ENCODE measurements around the gene ACTR1A. TPM values are rescaled to one million over a fixed set of nuclear protein-coding genes. Genes with fewer than 3 reads are reported as not detected.

Gene ACTR1A
- total and polyA plus RNA-seq, 9 of the 15 experiments (the other 6 are each of a cell fraction or from before 2014, with no cell fraction given) = 36.3 to 77.2 (median 49.6) TPM

DNA sequence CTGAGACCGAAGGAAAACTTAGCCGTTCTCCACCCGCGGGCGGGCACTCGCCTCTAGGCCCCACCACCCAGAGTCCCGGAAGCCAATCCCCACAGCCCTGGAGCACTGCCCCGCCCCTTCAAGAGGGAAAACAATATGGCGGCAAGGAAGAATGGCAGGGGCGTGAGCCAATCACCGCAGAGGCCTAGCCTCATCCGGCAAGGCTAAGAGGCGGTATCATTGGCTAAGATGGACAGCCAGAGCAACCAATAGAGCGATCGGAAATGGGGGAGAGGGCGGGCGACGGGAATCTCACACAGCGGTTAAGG is 529 bp downstream of the ACTR1A start:
- Histone ChIP-seq H3K9me1 (ENCODE audit: control insufficient read depth, insufficient read depth, low read length) (no peaks in the 10 kb centered on the region), H3K79me2 (ENCODE audit: control insufficient read depth, insufficient read depth, low read length) (peaks cover 71% of the 10 kb centered on the region), H3K27me3 (ENCODE audit: control insufficient read depth in 2 of 2, insufficient read depth in 2 of 2, low read length in 2 of 2) (no peaks in the 10 kb centered on the region), H3K4me1 (replicated peaks in 1 of 2; ENCODE audit: control insufficient read depth in 2 of 2, insufficient read depth in 2 of 2, low read length in 2 of 2) (peaks cover 4 to 13% of the 10 kb centered on the region in 2 experiments; a peak in 4 of 5 replicates), H3K9ac (ENCODE audit: insufficient read depth in 1 of 2, low read depth in 2 of 2, low read length in 2 of 2) (peak overlapping the region; percentile 90 to 93), H3K4me2 (ENCODE audit: insufficient read depth, low read length) (peak overlapping the region; percentile 95), H3K36me3 (ENCODE audit: control insufficient read depth, insufficient read depth, low read length) (peaks cover 11% of the 10 kb centered on the region), H4K20me1 (replicated peaks; ENCODE audit: control insufficient read depth, insufficient read depth, low read length) (no peaks in the 10 kb centered on the region), H2AFZ (ENCODE audit: low read depth, low read length) (peak overlapping the region; percentile 99), H3K9me3 (replicated peaks; ENCODE audit: control insufficient read depth, insufficient read depth, low read depth, low read length) (no peaks in the 10 kb centered on the region), H3K4me3 (peak overlapping the region; percentile 86), H3K27ac (ENCODE audit: extremely low read depth, low read depth, low read length) (peak overlapping the region; percentile 87)
- peak; percentile 89 for ATAC-seq
- FAIRE-seq = no peak
- ChIA-PET POLR2A (interaction anchor here (0.6 to 1.0 kb wide), 3 partner anchors 23 to 78 kb away, joined by 3 to 5 read pairs (median 4); no protein-coding TSS in a partner anchor), CTCF (ENCODE audit: low intra/inter-chr PET ratio) (no interaction called here)
- WGBS (ENCODE audit: insufficient coverage, low coverage, missing lambda C conversion rate) = 0% methylated on average over 15 of the region's 19 CpGs
- DNase-seq (ENCODE audit: extremely low read depth in 1 of 4, low spot score in 3 of 4) = peak; percentile 95 to 98 (median 96)
- BruUV-seq (replicated peaks) = no TSS peak
- in situ Hi-C loops (cut with MboI) = loop anchor here (5.0 to 25.0 kb wide), 2 partner anchors 85 to 665 kb away; partner anchors contain the start of gene KCNIP2
- intact Hi-C loops (cut with micrococcal nuclease) = loop anchor here (1.0 to 5.0 kb wide), 3 partner anchors 39 to 95 kb away; no protein-coding TSS in a partner anchor
- TF ChIP-seq RUNX1 (IDR thresholded peaks at IDR 0.05; ENCODE audit: low read depth) = no peak
- TF ChIP-seq SOX6 (IDR thresholded peaks at IDR 0.05) = no peak
- no peak for TF ChIP-seq ARID4B (CRISPR knock-in tag; IDR thresholded peaks at IDR 0.05)
- TF ChIP-seq TBP (optimal IDR thresholded peaks at IDR 0.05; ENCODE audit: low read depth, low read length) = no peak
- peak; percentile 91 for TF ChIP-seq SP2 (IDR thresholded peaks at IDR 0.05; ENCODE audit: extremely low read depth, low read depth, low read length, poor library complexity, severe bottlenecking)
- TF ChIP-seq CREB1 (IDR thresholded peaks at IDR 0.05) = no peak
- peak; percentile 70; the same call in 1 of the 2 replicates for TF ChIP-seq CREB1 (CRISPR knock-in tag; IDR thresholded peaks at IDR 0.05)
- TF ChIP-seq JUND (IDR thresholded peaks at IDR 0.05; ENCODE audit: borderline replicate concordance, low read depth, low read length) = peak; percentile 18; the same call in 1 of the 2 replicates
- no peak for TF ChIP-seq JUND (tag; IDR thresholded peaks at IDR 0.05; ENCODE audit: borderline replicate concordance, low read depth, low read length)
- TF ChIP-seq NFYB (IDR thresholded peaks at IDR 0.05; ENCODE audit: extremely low read depth, insufficient read length) = peak; percentile 84
- no peak for TF ChIP-seq UBTF (IDR thresholded peaks at IDR 0.05; ENCODE audit: borderline replicate concordance in 1 of 2, low read depth in 2 of 2, low read length in 2 of 2)
- no peak for TF ChIP-seq ZNF444 (CRISPR knock-in tag; IDR thresholded peaks at IDR 0.05)
- peak; percentile 61 for TF ChIP-seq NEUROD1 (IDR thresholded peaks at IDR 0.05; ENCODE audit: borderline replicate concordance, low read depth, low read length, partially characterized antibody)
- TF ChIP-seq, protein P1, sequence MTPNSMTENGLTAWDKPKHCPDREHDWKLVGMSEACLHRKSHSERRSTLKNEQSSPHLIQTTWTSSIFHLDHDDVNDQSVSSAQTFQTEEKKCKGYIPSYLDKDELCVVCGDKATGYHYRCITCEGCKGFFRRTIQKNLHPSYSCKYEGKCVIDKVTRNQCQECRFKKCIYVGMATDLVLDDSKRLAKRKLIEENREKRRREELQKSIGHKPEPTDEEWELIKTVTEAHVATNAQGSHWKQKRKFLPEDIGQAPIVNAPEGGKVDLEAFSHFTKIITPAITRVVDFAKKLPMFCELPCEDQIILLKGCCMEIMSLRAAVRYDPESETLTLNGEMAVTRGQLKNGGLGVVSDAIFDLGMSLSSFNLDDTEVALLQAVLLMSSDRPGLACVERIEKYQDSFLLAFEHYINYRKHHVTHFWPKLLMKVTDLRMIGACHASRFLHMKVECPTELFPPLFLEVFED (CRISPR knock-in tag; conservative IDR thresholded peaks at IDR 0.05) = no peak
- TF ChIP-seq MAZ (CRISPR knock-in tag; conservative IDR thresholded peaks at IDR 0.05 in 1 of 2, IDR thresholded peaks at IDR 0.05 in 1 of 2) = 0 out of 4 replicates have a peak, but pooled peaks of 1 of the 2 experiments have one; percentile 20
